ENCODE results near the gene VDAC1.
A peak's percentile ranks its signal among the peaks of the same experiment; 100 is the strongest.
"Not testable (repeated sequence)": the region's sequence is repeated elsewhere in the genome, so short reads cannot be mapped to it uniquely, and the experiment has no call there.

The VDAC1 gene

DNA sequence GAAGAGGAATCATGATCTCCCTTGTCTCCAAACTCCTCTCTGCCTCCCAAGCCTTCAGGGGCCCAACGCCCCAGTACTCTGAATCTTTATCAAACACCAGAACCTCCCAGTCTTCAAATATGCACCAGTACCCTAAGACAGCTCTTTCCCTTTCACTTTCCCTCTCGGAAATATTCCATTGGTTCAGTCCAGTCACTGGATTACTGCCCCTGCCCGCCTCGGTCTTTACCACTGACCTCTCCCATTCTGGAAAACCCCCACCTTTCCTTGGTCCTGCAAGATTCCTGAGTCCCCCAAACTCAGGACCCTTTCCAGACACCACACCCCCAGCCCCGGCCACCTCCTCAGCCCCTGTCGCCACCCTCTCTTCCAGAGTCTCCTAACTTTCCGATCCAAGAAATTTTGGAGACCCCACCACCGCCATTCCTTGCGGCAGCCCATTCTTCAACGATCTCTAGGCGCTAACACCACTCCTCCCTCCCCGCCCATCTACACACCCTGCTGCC, 37.0 kb downstream of the VDAC1 start:
- DNase-seq (ENCODE audit: low read depth) = peak; percentile 53

DNA sequence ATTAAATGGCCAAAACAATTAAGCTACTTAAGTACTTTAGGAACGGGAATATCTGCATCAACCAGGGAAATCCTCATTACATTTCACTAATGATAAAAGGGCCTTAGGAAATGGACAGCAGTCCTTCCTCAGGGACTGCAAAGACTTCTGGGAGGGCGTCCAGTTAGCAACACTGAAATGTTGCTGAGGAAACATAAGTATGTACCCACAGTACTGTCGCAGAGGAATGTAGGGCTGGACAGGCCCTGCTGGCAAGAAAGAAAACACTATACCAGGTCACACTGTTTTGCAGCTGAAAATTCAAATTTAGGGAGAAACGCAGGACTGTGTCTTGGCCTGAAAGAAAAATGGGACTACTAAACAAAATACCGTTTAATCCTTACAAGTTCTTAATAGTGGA, 37.7 kb downstream of the VDAC1 start:
- DNase-seq (ENCODE audit: low read depth) = peak; percentile 52

DNA sequence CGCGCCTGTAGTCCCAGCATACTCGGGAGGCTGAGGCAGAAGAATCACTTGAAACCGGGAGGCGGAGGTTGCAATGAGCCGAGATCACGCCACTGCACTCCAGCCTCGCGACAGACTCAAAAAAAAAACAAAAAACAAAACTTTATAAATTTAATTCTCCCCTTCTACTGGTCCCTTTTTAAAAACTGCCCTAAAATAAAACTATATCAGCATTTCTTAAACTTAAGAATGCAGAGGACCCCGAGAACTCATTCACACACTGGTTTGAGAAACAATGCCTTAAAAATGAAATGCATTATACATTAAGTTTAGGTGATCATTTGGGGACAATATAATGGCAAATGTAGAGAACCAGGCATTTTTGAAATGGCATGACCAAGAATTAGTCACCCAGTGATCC, 38.7 kb downstream of the VDAC1 start:
- no peak for DNase-seq (ENCODE audit: low read depth)

DNA sequence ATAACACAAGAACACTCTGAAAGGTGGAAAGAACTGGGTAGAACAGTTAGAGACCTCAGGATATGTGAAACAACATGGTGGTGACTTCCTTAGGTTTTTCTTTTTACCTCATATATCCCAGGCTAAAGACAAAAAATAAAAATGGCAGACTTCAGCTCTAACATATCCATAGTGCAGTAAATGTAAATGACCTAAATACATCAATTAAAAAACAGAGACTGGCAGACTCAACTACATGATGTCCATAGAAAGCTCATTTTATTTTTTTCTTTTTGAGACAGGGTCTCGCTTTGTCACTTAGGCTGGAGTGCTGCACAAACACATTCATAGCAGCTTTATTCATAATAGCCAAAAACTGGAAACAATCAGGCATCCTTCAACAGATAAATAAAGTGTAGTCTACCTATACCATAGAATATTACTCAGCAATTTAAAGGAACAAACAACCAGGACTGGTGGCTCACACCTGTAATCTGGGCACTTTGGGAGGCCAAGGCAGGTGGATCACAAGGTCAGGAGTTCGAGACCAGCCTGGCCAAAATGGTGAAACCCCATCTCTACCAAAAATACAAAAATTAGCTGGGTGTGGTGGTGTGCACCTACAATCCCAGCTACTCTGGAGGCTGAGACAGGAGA, 41.2 kb downstream of the VDAC1 start:
- DNase-seq (ENCODE audit: low read depth) = no peak

DNA sequence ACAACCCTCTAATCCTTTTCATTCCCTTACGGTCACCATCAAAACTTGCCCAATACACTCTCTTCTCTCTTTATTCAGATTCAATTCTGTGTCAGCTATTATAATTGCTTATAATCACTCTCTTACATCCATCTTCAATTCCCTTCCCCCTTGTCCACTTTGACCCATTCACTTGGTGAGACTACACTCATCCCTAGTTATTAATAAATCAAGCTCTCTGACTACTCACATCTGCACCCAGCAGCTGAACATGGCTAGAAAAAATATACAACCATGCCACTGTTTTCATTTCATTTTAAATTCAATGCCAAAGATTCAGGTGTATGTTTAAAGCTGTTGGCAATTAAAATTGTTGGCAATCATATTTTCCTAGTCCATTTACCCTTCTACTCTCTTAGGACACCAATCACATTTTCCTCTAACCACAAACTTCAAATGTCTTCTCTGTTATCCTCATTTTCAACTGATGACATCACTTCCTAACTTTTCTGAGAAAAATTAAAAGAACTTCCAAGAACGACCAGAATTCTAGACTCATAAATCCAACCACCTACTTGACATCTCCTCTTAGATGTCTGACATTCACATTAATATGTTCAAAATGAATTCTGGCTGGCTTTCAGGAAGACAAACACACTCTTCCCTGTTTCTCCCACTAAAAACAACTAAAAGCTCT, 41.8 kb downstream of the VDAC1 start:
- DNase-seq (ENCODE audit: low read depth) = peak; percentile 80

DNA sequence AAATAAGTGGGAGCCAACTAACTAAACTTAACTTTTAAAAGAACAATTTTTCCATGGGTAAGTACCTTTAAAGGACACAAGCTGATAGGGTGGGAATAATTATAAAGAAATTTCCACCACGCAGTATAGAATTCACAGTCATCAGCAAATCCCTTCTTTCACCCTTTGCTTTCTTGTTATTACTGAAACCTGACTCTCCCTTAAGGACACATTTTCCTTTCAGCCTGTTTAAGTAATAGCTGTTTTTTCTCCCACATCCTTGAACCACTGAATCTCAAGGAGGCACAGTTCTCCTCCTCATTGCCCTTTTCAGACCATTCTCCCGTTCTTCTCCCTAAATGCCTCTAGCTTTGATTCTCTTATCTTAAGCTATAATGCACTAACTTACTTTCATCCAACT, 42.6 kb downstream of the VDAC1 start:
- DNase-seq (ENCODE audit: low read depth) = no peak

DNA sequence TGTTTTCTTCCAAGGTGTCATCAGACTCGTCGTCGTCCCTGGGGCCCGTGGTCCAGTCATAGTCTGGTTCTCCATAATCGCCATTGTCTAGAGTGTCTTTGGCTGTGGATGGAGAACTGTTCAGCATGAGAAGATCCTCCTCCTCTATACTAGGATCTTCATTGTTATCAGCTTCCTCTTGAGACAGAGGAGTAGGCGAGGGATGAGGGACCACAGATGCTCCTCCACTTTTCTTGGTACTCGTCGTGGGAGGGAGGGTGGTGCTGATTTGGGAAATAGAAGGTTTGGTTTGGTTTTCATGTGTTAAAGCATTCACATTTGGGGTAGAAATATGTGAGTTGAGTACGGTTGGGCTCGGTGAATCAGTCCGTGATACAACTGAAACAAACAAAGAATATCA, 45.1 kb downstream of the VDAC1 start:
- DNase-seq (ENCODE audit: low read depth) = no peak

DNA sequence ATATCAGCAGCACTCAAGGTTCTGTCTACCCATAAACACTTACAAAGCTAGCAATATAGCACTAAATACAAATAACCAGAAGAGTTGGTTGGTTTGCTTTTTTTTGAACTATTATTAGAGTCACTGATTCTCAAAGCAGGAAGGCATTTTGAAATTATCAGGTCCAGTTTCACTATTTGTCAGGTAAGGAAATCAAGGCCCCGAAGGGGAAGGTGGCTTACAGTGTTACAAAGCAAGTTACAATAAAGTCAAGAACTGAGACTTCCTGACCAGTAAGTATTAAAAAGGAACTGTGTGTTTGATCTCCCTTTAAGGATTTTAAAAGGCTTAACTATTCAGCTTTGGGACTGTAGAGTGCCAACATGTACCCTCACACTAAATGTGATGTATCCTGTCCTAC, 47.2 kb downstream of the VDAC1 start:
- DNase-seq (ENCODE audit: low read depth) = no peak

DNA sequence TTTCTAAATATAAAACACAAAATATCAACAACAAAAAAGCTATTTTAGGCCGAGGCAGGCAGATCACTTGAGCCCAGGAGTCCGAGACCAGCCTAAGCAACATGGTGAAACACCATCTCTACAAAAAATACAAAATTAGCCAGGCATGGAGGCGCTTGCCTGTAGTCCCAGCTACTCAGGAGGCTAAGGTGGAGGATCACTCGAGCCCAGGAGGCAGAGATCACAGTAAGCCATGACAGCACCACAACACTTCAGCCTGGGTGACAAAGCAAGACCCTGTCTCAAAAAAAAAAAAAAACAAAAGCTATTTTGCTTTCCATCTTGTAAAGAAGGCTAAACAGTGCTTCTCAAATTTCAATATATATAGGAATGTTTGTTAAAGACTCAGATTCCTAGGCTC, 47.7 kb downstream of the VDAC1 start:
- no peak for DNase-seq (ENCODE audit: low read depth)

DNA sequence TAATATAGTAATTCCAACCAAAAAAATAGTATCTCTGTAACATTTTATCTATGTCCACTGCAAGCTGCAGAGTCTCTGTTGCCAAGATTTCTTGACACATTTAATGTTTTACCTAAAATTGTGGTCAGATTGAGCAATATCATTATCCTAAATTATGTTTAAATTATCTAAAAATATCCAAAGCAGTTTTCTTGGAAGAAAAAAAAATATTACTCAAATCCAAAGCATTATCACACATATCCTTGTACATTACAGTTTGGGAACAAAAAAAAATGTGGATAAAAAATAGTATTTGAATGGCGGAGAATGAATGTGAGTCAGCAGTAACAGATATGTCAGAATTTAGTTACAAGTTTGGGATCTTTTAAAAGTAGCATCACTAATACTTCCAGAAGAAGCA, 48.6 kb downstream of the VDAC1 start:
- not testable (repeated sequence) for DNase-seq (ENCODE audit: low read depth)

DNA sequence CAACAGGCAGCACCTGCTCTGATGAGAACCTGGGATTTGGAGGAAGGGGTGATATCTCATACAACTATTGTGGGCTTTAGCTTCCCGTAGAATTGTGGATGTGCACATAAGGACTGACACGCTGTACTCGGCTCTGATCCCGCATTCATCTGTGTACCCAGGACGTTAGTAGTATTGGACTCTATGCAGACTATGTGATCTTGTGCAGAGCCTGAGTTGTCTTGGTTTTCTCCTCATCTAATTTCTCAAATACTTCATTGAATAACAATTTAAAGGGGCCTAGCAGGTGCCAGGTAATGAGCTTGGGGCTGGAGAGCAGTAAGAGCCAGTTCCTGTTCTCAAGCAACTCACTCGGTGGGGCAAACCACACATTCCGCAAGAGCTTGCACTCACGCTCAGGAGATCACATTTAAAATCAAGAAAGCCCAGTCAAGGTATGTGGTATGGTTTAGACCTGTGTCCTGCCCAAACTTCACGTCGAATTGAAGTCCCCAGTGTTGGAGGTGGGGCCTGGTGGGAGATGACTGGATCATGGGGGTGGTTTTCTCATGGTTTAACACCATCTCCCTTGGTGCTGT, 51.1 kb downstream of the VDAC1 start:
- DNase-seq (ENCODE audit: low read depth) = no peak

DNA sequence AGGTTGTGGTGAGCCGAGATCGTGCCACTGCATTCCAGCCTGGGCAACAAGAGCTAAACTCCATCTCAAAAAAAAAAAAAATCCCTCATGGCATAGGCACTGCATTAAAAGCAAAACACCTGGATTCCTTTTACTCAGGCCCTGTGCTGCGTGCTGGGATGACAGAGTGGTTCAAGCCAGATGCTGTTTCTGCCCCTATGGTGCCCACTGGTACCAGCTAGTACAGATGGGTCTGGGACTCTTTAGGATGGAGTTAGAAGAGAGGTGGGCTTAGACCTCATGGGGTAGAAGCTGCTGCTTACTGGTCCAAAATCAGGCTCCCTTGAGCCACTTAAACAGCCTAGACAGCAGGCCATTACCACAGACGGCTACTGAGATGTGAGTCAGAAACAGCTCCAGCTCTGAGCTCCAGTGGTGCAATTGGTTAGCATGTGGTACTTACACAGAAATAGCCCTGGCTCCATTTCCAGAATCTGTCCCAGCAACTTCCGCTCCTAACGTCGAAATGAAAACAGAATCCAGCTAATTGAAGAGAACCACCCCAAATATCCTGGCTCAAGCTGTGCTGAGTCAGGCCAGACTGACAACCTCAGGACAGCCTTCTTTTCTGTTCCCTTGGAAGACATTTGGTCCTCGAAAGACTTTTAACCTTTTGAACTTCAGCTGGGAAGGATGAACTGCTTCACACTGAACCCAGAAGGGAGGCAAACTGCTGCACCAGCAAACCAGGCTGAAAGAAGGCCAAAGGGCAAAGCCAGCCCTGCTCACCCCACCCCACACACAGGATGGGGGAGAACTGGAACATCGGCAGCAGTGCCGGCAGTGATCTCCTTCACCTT, 51.8 kb downstream of the VDAC1 start:
- peak; percentile 98 for DNase-seq (ENCODE audit: low read depth)

DNA sequence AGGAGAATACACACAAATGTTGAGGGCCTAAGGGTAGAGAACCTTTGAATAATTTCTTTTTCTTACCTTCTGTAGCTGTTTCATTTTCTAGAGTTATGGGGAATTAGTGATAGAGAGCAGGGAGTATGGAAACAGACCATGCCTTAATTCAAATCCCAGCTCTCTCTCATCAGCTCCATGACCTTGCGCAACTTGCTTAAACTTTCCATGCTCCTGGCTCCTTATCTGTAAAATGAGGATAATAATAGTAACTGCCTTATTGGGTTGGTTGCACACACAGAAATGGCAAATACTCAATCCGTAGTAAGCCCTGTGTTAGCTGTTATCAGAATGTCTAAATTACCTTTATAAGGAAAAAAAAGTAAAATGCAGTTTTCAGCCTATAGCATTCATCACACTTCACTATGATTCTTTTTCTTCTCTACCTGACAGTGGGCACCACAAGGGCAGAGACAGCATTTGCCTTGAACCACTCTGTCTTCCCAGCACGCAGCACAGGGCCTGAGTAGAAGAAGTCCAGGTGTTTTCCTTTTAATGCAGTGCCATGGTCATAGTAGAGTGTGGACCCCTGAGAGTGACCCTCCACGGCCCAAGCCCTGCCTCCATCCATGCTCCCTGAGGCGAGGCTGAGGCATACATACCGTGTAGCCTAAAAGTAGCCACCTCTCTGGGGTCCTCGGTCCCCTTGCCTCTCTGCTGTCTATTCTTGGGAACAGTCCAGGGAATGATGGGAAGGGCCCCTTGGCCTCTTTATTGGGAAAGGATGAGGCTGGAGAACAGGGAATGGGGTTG, 53.8 kb downstream of the VDAC1 start:
- peak; percentile 15 for DNase-seq (ENCODE audit: low read depth)

DNA sequence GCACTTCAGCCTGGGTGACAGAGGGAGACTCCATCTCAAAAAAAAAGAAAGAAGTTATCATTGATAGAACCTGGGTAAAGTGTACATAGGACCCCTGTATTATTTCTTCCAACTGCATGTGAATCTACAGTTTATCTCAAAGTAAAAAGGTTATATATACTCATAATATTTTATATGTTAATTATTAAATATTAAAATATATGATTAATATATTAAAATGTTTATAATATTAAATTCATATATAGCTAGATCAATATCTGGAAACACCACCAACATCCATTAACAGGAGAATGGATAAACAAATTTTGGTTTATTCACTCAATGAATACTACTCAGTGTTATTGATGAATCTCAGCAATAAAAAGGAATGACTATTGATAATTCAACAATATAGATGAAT, 56.1 kb downstream of the VDAC1 start:
- no peak for DNase-seq (ENCODE audit: low read depth)

DNA sequence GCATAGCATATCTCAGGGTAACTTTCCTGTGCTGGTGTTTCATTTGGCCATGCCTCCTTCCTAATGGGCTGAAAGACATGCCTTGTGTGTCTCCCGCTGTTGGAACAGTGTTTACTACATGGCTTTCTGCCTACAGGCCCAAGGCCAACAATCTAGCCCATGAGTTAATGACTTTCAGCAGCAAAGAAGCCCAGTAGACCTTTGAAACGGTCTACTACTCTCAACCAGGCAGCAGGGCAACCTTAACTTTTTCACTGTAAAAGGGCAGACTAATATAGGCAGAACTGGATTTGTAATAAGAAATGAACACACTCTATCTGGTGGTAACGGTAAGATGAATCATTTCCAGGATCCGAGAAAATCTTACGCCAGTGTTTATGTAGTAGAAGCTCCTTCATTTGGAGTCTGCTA, 57.3 kb downstream of the VDAC1 start:
- DNase-seq (ENCODE audit: low read depth) = peak; percentile 59

DNA sequence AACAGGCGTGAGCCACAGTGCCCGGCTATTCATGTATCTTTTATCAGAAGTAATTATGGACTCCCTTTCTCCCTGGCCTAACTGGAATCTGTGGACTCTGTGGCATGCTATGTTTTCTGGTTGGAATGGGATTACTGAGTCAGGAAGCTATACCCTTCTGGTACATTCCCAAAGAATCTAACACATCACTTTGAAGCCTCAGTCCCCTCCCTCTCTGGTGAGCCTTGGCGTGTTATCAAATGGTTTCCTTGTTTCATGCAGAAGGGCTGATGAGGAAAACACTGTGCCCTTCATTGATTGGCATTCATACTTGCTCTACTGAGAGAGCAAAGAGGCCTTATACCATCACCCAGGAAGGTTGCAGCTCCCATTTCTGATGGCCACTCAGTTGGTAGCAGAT, 59.2 kb downstream of the VDAC1 start:
- peak; percentile 64 for DNase-seq (ENCODE audit: low read depth)

DNA sequence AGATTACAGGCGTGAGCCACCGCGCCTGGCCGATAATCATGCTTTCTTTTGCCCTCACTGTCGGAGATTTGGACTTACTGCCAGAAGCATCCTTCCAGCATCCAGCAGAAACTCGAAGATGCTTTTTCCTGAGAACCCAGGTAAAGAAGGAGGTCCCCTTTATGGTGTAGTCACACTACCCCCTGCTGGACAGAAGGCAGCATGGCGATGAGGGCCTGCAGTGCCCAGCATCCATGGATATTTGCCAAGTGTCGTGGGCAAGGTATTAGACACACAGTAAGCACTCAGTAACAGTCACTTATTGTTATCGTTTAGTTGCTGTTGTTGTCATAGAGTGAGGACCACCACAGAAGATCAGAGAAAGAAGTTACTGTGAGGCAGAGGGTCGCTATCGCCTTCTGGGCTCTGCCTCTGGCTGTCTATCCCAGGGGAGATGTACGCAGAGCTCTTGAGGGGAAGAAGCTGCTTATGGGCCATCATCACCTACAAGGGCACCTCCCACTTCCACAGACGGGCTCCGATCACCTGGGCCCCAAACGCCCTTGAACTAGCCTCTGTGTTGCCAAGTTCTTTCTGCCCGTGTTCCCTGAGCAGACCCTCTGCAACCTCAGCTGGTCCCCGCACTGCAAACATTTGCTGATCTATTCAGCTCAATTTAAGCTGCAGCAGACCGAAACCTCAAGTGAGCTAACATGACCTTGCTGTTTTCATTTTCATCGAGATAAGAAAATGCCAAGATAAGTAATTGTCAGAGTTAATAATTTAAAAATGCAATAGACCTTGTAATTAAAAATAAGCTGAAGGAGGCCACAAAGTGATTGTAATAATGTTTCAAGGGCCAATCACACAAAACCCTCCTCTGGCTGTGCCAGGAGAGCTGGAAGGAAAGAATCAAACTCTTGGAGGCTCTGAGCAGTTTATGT, 60.3 kb downstream of the VDAC1 start:
- peak; percentile 63 for DNase-seq (ENCODE audit: low read depth)

DNA sequence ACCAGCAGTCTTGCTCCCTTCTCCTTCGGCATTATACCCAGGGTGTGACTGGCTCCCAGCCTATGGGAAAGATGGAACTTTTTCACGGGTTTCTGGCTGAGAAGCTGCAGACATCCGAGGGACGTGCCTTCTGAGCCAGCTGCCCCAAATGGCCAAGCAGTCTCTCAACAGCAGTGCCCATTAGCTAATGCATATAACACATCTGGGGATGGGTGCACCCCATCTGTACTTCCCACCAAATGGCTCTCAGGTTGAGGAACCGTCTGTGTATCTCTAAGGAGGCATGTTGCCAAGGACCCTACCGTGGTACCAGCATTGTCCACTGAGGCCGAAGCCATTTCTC, 61.3 kb downstream of the VDAC1 start:
- DNase-seq (ENCODE audit: low read depth) = no peak

DNA sequence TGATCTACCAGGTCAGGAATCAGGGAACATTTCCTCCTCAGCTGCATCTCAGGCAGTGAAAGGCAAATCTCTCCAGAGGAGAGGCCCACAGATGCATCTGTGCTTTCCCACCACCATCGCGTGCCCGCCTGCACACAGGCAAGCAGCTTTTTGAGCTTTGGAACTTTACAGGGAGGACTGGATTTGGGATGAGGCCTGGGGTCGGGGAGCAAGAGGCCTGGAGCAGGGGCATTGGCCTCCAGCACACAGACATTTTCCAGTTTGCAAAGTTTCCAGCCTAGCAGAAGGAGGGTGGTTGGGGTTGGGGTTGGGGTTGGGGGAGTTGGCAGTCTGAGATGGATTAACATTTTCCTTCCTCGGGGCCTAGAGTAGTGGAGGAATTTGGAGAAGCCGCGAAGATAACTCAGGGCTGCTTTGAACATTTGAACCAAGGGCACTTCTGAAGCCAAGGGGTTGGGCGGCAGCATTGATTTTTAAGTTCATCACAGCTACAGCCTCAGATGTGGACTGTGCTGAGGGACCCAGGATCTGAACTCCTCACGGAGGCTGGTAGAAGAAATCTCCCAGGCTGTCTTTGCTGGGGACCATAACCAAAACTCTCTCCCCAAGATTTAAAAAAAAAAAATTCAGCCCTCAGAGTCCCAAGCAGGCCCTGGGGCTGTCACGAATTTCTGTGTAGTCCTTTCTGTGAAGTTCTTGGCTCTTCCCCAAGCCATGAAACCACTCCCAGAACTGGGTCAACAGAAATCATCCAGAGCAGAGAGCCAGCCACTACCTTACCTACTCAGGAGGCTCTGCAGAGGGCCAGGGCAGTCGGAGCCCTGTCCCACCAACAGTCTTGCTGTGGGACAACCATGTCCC, 61.9 kb downstream of the VDAC1 start:
- peak; percentile 36 for DNase-seq (ENCODE audit: low read depth)

All from EH (cell line).